HEK293 (cell line): ENCODE measurements around the gene TMEM19.

Source experiments
- CTCF ChIA-PET: fragments of 350-600 bp; formaldehyde crosslinking; extraction: SDS; loops from one replicate; lab custom pipeline; 2021; ENCODE audit warnings: antibody characterized with exemption; lab: Yijun Ruan, JAX
- POLR2A ChIA-PET: fragments of 300-600 bp; formaldehyde crosslinking; extraction: SDS; loops from one replicate; lab custom pipeline; 2020; ENCODE audit warnings: antibody characterized with exemption, inconsistent platforms; lab: Yijun Ruan, JAX
- H3K27ac ChIP-seq: fragments of 200-500 bp; sonication (Bioruptor generic); 2 replicates; pipeline ENCODE4 v1.5.1; 2014; ENCODE audit warnings: low read depth, low read length, control low read depth, inconsistent platforms; ENCODE audit errors: extremely low read depth
- H3K36me3 ChIP-seq, 2 experiments: fragments of 200-500 bp in 1 of 2; sonication (Bioruptor generic) in 1 of 2; 1 replicate in 1 of 2; 2 replicates in 1 of 2; pipeline ENCODE4 v1.5.1; 2014 to 2017; ENCODE audit warnings: inconsistent platforms in 2 of 2, low read length in 2 of 2; ENCODE audit not compliant: control insufficient read depth in 2 of 2, insufficient read depth in 1 of 2
- H3K4me1 ChIP-seq: fragments of 200-500 bp; sonication (Bioruptor generic); 2 replicates; pipeline ENCODE4 v1.5.1; 2014; ENCODE audit warnings: mild to moderate bottlenecking, low read length, inconsistent platforms; ENCODE audit not compliant: control insufficient read depth, insufficient read depth
- H3K4me3 ChIP-seq: 2 replicates; pipeline ENCODE4 v1.5.1; 2011; ENCODE audit warnings: low read depth, mild to moderate bottlenecking, control low read depth, low read length, moderate library complexity
- H3K9me3 ChIP-seq: fragments of 200-500 bp; sonication (Bioruptor generic); 2 replicates; pipeline ENCODE4 v1.5.1; 2014; ENCODE audit warnings: low read depth, low read length, inconsistent platforms; ENCODE audit not compliant: control insufficient read depth, insufficient read depth
- EGR2 ChIP-seq: fragments of 450-650 bp; formaldehyde crosslinking; IDR thresholded peaks from 2 replicates; pipeline ENCODE4 v1.5.1; 2016; ENCODE audit warnings: low read depth, missing biosample characterization, missing genetic modification characterization
- MEIS1 ChIP-seq: sonication (generic); formaldehyde crosslinking; IDR thresholded peaks from 2 replicates; pipeline ENCODE4 v1.8.1; 2022; ENCODE audit warnings: missing genetic modification reagents, mild to moderate bottlenecking, borderline replicate concordance
- OSR2 ChIP-seq: fragments of 450-650 bp; formaldehyde crosslinking; IDR thresholded peaks from 2 replicates; pipeline ENCODE4 v1.5.1; 2016; ENCODE audit warnings: missing biosample characterization, missing genetic modification characterization
- ZNF112 ChIP-seq: fragments of 450-650 bp; formaldehyde crosslinking; IDR thresholded peaks from 2 replicates; pipeline ENCODE4 v1.5.0; 2017; ENCODE audit warnings: missing biosample characterization, missing genetic modification characterization
- ZNF157 ChIP-seq: fragments of 450-650 bp; formaldehyde crosslinking; IDR thresholded peaks from 2 replicates; pipeline ENCODE4 v1.5.1; 2016; ENCODE audit warnings: missing biosample characterization, missing genetic modification characterization
- ZNF24 ChIP-seq: fragments of 450-650 bp; formaldehyde crosslinking; IDR thresholded peaks from 2 replicates; pipeline ENCODE4 v1.5.1; 2016; ENCODE audit warnings: missing biosample characterization, missing genetic modification characterization
- ZNF324 ChIP-seq: fragments of 450-650 bp; formaldehyde crosslinking; IDR thresholded peaks from 2 replicates; pipeline ENCODE4 v1.5.1; 2016; ENCODE audit warnings: missing biosample characterization, missing genetic modification characterization
- ZNF354C ChIP-seq: fragments of 450-650 bp; formaldehyde crosslinking; IDR thresholded peaks from 2 replicates; pipeline ENCODE4 v1.5.1; 2016; ENCODE audit warnings: missing biosample characterization, missing genetic modification characterization, low read depth, borderline replicate concordance
- ZNF366 ChIP-seq: fragments of 450-650 bp; formaldehyde crosslinking; conservative IDR thresholded peaks from 2 replicates; pipeline ENCODE4 v1.5.1; 2016; ENCODE audit warnings: missing biosample characterization, missing genetic modification characterization
- ZNF600 ChIP-seq: fragments of 450-650 bp; formaldehyde crosslinking; IDR thresholded peaks from 2 replicates; pipeline ENCODE4 v1.5.1; 2016; ENCODE audit warnings: missing biosample characterization, missing genetic modification characterization
- ZNF654 ChIP-seq: fragments of 450-650 bp; formaldehyde crosslinking; IDR thresholded peaks from 2 replicates; pipeline ENCODE4 v1.5.1; 2016; ENCODE audit warnings: low read depth, missing biosample characterization, missing genetic modification characterization
- TF ChIP-seq, protein P1 (sequence below): fragments of 450-650 bp; formaldehyde crosslinking; IDR thresholded peaks from 2 replicates; pipeline ENCODE4 v1.5.1; 2016; ENCODE audit warnings: missing biosample characterization, missing genetic modification characterization
- TF ChIP-seq, protein P2 (sequence below): fragments of 450-650 bp; formaldehyde crosslinking; optimal IDR thresholded peaks from 2 replicates; pipeline ENCODE3; 2016; ENCODE audit warnings: missing biosample characterization, mild to moderate bottlenecking, missing genetic modification characterization
- TF ChIP-seq, protein P3 (sequence below): fragments of 450-650 bp; formaldehyde crosslinking; IDR thresholded peaks from 2 replicates; pipeline ENCODE4 v1.5.1; 2017; ENCODE audit warnings: missing biosample characterization, missing genetic modification characterization
- TF ChIP-seq, protein P4 (sequence below): fragments of 450-650 bp; IDR thresholded peaks from 2 replicates; pipeline ENCODE4 v1.5.1; 2018; ENCODE audit warnings: missing biosample characterization, missing genetic modification characterization
- TF ChIP-seq, protein P5 (sequence below): fragments of 450-650 bp; formaldehyde crosslinking; IDR thresholded peaks from 2 replicates; pipeline ENCODE4 v1.5.1; 2016; ENCODE audit warnings: missing biosample characterization, missing genetic modification characterization

TMEM19 gene

DNA sequence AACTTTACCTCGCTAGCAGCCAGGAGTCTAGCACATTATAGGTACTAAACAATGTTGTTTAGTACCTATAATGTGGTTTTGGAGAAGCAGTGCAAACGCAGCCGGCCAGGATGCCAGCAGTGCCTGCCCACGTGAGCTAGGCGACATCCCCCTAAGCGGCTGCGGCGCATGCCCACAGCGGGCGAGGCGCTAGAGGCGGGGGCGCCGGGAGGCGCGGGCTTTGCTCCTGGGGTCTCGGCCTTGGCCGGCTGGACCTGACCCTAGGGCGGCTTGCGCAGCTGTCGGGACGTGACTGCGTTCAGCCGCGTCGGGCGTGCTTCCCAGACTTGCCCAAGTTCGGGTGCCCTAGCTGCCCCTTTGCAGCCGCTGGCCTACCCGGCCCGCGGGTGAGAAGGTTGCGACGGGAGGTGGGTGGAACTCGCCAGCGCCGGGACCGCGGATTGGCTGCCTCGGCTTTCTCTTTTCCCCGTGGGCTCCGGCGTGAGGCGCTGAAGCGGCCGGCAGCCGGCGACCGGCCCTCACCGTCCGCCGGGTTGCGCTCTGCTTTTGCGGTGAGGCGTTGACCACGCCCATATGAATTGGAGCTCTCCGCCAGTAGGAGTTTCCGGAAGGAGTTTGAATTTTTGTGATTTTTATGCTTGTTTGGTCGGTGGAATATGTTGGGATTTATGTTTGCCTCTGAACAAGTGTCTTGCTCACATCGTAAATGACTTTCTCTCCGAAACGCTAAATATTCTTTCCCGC is at the start of gene TMEM19 (continued):
- no peak for TF ChIP-seq MEIS1 (CRISPR knock-in tag)
- TF ChIP-seq ZNF324 (tag by site-specific recombination), result 0 out of 2 replicates have a peak, but pooled peaks have one; percentile 49
- TF ChIP-seq, protein P1, sequence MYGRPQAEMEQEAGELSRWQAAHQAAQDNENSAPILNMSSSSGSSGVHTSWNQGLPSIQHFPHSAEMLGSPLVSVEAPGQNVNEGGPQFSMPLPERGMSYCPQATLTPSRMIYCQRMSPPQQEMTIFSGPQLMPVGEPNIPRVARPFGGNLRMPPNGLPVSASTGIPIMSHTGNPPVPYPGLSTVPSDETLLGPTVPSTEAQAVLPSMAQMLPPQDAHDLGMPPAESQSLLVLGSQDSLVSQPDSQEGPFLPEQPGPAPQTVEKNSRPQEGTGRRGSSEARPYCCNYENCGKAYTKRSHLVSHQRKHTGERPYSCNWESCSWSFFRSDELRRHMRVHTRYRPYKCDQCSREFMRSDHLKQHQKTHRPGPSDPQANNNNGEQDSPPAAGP, result peak; percentile 44; the same call in 1 of the 2 replicates
- no peak for TF ChIP-seq ZNF366
- TF ChIP-seq EGR2 (tag by site-specific recombination), result peak; percentile 87
- TF ChIP-seq, protein P2, sequence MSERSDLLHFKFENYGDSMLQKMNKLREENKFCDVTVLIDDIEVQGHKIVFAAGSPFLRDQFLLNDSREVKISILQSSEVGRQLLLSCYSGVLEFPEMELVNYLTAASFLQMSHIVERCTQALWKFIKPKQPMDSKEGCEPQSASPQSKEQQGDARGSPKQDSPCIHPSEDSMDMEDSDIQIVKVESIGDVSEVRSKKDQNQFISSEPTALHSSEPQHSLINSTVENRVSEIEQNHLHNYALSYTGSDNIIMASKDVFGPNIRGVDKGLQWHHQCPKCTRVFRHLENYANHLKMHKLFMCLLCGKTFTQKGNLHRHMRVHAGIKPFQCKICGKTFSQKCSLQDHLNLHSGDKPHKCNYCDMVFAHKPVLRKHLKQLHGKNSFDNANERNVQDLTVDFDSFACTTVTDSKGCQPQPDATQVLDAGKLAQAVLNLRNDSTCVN, result peak; percentile 83
- no peak for TF ChIP-seq ZNF354C (tag by site-specific recombination)
- TF ChIP-seq ZNF600, result peak; percentile 29; the same call in 1 of the 2 replicates
- no peak for TF ChIP-seq OSR2 (tag by site-specific recombination)
- no peak for TF ChIP-seq ZNF157 (tag by site-specific recombination)
- TF ChIP-seq, protein P3, sequence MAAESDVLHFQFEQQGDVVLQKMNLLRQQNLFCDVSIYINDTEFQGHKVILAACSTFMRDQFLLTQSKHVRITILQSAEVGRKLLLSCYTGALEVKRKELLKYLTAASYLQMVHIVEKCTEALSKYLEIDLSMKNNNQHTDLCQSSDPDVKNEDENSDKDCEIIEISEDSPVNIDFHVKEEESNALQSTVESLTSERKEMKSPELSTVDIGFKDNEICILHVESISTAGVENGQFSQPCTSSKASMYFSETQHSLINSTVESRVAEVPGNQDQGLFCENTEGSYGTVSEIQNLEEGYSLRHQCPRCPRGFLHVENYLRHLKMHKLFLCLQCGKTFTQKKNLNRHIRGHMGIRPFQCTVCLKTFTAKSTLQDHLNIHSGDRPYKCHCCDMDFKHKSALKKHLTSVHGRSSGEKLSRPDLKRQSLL (tag by site-specific recombination), result peak; percentile 64; the same call in 1 of the 2 replicates
- 0 out of 2 replicates have a peak, but pooled peaks have one; percentile 14 for TF ChIP-seq ZNF24 (tag by site-specific recombination)

DNA sequence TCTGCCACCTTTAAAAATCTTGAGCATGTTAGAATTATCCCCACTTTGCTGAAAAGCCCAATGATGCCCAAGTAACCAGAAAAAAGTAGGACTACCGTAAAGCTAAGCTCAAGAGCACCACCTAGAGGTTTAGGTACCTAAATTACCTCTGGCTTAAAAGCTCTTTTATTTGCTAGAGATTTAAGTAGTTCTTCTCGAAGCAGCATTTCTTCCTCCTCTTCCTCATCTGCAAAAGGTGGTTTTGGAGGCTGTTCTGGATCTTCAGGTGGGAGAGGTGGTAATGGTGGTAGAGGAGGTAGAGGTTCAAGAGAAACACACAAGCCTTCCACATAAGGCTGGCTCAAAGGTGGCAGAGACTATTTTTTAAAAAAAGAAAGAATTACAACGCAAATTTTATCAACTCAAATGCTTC is 49.2 kb upstream of the TMEM19 start:
- H3K9me3 ChIP-seq, result no peaks in the 10 kb centered on the region
- peaks cover 60 to 82% of the 10 kb centered on the region in 2 experiments for H3K36me3 ChIP-seq
- no peaks in the 10 kb centered on the region for H3K4me1 ChIP-seq
- H3K27ac ChIP-seq, result no peak overlapping the region
- TF ChIP-seq, protein P4, sequence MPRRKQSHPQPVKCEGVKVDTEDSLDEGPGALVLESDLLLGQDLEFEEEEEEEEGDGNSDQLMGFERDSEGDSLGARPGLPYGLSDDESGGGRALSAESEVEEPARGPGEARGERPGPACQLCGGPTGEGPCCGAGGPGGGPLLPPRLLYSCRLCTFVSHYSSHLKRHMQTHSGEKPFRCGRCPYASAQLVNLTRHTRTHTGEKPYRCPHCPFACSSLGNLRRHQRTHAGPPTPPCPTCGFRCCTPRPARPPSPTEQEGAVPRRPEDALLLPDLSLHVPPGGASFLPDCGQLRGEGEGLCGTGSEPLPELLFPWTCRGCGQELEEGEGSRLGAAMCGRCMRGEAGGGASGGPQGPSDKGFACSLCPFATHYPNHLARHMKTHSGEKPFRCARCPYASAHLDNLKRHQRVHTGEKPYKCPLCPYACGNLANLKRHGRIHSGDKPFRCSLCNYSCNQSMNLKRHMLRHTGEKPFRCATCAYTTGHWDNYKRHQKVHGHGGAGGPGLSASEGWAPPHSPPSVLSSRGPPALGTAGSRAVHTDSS (tag by site-specific recombination), result peak; percentile 69
- TF ChIP-seq ZNF112 (tag by site-specific recombination) (no peak), ZNF654 (tag by site-specific recombination) (peak; percentile 81)
- TF ChIP-seq, protein P5, sequence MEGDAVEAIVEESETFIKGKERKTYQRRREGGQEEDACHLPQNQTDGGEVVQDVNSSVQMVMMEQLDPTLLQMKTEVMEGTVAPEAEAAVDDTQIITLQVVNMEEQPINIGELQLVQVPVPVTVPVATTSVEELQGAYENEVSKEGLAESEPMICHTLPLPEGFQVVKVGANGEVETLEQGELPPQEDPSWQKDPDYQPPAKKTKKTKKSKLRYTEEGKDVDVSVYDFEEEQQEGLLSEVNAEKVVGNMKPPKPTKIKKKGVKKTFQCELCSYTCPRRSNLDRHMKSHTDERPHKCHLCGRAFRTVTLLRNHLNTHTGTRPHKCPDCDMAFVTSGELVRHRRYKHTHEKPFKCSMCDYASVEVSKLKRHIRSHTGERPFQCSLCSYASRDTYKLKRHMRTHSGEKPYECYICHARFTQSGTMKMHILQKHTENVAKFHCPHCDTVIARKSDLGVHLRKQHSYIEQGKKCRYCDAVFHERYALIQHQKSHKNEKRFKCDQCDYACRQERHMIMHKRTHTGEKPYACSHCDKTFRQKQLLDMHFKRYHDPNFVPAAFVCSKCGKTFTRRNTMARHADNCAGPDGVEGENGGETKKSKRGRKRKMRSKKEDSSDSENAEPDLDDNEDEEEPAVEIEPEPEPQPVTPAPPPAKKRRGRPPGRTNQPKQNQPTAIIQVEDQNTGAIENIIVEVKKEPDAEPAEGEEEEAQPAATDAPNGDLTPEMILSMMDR (tag by site-specific recombination), result 0 out of 2 replicates have a peak, but pooled peaks have one; percentile 7
- H3K4me3 ChIP-seq, result no peak overlapping the region
- ChIA-PET POLR2A (interaction anchor here (1.0 kb wide), 1 partner anchor 110 kb away, joined by 4 read pairs; no protein-coding TSS in a partner anchor), CTCF (interaction anchor here (0.6 to 3.9 kb wide), 40 partner anchors 9 to 703 kb away, joined by 3 to 63 read pairs (median 4); partner anchors contain the start of gene ZFC3H1)
